IPS-11a (cell line): ENCODE measurements around the gene BCR.
"Not testable (repeated sequence)": the region's sequence is repeated elsewhere in the genome, so short reads cannot be mapped to it uniquely, and the experiment has no call there.

Experiments
- H3K4me3 ChIP-seq: one replicate; pipeline ENCODE4 v1.5.1; 2013; ENCODE audit warnings: low read depth, low read length, control low read depth

BCR gene

DNA sequence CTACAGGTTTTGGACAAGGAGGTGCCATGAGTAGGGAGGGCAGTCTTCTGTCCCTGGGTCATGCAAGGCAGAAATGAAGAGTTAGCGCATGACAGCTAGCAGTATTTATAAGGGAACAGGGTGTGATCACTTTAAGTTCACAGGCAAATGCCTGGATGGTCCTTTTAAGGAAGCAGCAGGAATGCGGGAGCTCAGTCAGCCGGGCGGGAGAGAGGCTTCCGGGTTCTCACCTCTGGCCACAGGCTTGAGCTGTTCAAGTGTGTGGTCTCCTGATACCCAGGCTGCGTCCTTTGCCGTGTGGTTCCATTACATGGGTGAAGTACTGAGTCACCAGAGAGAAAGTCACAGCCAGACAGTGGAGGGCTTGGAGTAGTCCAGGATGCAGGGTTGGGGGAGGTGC lies 105.4 kb downstream of the BCR start:
- H3K4me3 ChIP-seq, result no peak overlapping the region

GRCh38 chr22:23286296-23286695 lies 106.0 kb downstream of the BCR start:
- no peak overlapping the region for H3K4me3 ChIP-seq

DNA sequence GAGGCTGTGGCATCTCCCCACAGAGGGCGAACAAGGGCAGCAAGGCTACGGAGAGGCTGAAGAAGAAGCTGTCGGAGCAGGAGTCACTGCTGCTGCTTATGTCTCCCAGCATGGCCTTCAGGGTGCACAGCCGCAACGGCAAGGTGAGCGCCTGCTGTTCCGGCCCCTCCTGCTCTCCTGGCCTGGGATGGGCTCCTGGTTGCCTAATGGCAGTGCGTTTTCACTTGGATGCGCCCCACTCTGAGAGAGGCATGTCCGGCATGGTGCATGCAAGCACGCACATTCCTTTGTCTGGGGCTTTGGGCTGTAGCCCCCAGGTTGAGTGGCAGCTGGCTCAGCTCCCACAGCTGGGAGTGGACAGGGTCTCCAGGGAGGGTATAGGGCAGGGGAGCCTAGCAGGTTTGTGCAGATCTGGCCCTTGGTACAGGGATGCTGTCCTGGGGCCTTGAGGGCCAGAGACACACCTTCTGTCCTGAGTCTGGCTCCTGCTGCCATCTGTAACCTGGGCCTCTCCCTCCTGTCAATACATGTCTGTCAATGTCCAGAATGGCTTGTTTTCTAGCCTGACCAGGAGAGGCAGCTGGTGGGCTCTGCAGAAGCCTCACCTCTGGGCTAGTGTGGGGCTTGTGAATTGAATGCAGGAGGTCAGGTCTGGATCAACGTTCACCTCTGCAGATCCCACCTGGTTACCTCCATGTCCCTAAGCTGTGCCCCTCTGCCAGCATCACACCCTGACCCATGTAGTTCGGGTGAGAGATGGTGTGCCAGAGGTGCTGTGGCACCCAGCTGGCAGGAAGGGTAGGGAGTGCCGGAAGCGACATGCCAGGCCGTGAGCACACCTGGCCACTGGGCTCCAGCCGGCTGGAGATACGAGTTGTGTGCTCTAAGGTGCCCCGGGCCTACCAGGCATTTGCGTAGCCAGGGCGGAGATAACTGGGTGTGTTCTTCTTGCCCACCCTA lies 107.1 kb downstream of the BCR start:
- H3K4me3 ChIP-seq, result no peak overlapping the region

DNA sequence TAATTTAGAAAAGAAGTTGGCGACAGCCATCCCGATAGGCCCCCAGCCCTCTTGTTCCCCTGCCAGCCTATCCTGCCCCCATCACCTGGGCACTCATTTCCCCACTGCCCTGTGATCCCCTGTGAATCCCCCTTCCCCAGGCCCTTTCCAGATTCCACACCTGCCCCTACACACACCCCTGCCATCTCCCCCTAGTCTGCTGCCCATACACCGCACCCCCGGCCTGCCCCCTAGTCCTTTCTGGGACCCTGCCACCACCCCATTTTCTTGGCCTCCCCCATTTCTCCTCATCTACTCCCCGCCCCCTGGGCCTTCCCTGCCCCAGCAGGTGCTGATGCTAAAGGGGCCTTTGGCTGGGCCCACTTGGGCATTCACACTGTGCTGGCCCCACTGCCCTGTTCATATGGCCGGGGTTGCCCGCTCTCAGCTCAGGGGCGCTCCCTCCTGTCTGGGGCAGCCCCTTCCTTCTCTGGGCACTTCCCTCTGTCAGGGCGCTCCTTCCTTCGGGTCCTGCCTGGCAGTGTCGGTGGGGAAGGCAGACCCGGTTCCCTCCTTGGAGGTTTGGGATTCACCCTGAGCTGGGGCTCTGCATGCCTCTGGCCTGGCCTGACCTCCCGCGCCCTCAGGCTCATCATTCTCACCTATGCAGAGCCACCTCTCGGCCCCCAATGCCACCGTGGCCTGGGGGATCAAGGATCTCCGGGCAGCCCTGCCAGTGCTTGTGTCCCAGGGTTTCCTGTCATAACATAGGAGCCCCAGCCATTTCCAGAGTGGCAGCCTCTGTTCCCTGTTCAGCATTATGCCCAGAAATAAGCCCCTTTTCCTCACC lies 108.2 kb downstream of the BCR start:
- no peak overlapping the region for H3K4me3 ChIP-seq

GRCh38 chr22:23289130-23289503 lies 108.8 kb downstream of the BCR start:
- H3K4me3 ChIP-seq, result no peak overlapping the region

GRCh38 chr22:23289851-23290724 lies 109.8 kb downstream of the BCR start:
- no peak overlapping the region for H3K4me3 ChIP-seq

DNA sequence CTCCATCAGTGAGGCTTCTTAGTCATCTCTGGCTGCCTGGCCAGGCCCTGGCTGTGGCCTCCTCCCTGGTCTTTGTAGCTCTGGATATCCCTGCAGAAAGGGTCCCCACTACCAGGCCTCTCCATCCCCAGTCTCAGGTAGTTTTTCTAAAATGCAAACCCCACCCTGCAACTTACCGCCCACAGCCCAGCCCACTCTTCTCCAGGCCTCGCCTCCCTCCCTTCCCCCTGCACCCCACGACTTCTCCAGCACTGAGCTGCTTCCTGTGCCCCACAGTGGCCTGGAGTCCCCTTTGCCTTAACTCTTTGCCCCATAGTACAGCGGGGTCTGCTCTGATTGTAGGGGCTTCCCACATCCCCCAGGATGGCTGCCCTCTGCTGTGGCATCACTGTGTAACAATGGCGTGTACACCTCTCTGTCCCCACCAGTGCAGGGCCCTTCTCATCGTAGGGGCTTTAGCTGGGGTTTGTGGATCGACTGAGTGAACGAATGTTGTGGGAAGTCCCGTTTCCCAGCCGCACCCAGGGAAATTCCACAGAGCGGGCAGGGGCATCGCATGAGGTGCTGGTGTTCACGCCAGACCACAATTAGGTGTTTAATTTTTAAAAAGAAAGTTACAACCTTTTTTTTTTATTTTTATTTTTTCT lies 111.6 kb downstream of the BCR start:
- no peak overlapping the region for H3K4me3 ChIP-seq

DNA sequence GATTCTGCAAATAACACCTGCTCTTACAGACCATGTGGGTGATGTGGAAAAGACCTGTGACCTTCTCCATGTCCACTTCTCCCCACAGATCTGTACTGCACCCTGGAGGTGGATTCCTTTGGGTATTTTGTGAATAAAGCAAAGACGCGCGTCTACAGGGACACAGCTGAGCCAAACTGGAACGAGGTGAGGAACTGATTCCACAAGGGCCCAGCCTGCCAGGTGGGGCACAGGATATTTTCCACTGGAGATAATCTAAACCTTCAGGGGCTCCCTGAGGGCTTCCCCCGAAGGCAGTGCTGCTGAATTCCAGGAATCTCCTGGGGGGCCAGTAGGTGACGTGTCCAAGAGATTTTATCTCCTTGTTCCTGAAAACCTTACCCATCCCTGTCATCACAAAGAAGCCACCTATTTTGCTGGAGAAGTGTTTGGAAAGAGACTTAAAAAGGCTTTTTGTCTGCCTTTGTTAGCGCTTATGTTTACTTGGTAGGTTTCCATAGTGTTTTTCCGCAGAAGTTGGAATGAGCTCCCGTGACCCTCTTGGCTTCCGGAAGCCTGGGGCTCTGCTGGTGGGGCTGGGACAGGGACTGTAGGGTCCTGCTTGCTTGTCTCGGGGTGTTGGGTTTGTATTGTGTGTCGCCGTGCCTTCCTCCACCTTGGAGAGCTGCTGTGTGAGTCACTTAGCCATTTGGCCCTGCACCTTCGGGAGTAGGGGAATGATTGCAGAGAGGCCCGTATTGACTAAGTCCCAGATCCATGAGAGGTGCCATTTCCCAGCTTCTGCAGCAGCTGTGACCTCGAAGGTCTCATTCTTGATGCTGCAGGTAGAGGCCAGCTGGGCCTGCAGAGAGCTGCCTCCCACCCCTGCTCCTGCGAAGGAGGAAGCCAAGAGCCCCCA lies 112.4 kb downstream of the BCR start:
- H3K4me3 ChIP-seq, result no peak overlapping the region

DNA sequence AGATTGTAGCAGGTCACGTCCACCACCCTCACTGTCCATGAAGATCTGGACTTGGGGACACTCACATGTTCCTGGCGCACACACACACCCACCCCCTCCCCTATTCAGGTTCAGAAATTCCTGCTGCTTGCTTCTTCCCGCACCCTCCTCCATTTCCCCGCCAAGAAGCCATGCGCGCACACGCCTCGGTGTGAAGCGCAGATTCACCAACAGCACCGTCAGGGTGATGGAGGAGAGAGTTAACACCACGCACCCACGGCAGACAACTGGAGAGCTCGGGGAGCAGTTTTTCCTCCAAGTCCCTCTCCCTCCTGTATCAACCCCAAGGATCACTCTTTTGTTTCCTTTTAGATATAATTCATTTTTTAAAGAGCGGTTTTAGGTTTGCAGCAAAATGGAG lies 113.4 kb downstream of the BCR start:
- no peak overlapping the region for H3K4me3 ChIP-seq

GRCh38 chr22:23294221-23294620 lies 113.9 kb downstream of the BCR start:
- H3K4me3 ChIP-seq, result no peak overlapping the region

GRCh38 chr22:23300476-23300875 lies 120.2 kb downstream of the BCR start:
- no peak overlapping the region for H3K4me3 ChIP-seq

DNA sequence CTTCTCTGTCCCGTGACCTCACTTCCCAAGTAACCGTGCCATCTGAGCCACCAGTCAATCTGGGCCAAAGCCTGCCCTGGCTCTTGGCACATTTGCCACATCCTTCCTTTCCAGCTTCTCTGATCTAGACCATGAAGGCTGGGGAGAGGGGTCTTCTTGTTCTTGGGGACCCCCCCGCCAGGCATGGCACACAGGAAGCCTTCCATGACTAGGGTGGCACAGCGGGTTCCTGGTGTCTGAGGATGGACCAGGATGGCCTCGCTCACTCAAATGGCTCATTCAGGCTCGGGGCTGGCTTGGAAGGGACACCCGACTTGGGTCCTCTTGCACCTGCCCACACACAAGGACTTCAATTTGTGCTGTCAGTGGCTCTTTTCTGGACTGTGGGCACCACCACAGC lies 121.3 kb downstream of the BCR start:
- no peak overlapping the region for H3K4me3 ChIP-seq

GRCh38 chr22:23302171-23303002 lies 122.1 kb downstream of the BCR start:
- no peak overlapping the region for H3K4me3 ChIP-seq

- no peak overlapping the region for H3K4me3 ChIP-seq
These were observed 125.1 kb downstream of the BCR start for GRCh38 chr22:23305321-23305910.

GRCh38 chr22:23305922-23306374 lies 125.6 kb downstream of the BCR start:
- H3K4me3 ChIP-seq, result no peak overlapping the region

GRCh38 chr22:23306438-23306921 lies 126.2 kb downstream of the BCR start:
- no peak overlapping the region for H3K4me3 ChIP-seq

- H3K4me3 ChIP-seq, result no peak overlapping the region
These were observed 126.6 kb downstream of the BCR start for GRCh38 chr22:23306926-23307325.

- H3K4me3 ChIP-seq, result not testable (repeated sequence)
These were observed 127.2 kb downstream of the BCR start for GRCh38 chr22:23307511-23307910.
